CMK (cell line): ENCODE data around the gene VCAN.
A peak's percentile ranks its signal among the peaks of the same experiment; 100 is the strongest.

ENCODE experiments used
- DNase-seq: peaks from one replicate; pipeline ENCODE4 v3.0.0-alpha.2; 2010; ENCODE audit warnings: low read depth

Gene VCAN

GRCh38 chr5:83568186-83568585 is 96.6 kb downstream of the VCAN start:
- no peak for DNase-seq

- DNase-seq = no peak
These were observed 99.4 kb downstream of the VCAN start for GRCh38 chr5:83570916-83571315.

GRCh38 chr5:83572271-83572670 is 100.7 kb downstream of the VCAN start:
- no peak for DNase-seq

GRCh38 chr5:83576341-83576740 is 104.8 kb downstream of the VCAN start:
- DNase-seq = no peak

- DNase-seq = no peak
These were observed 105.6 kb downstream of the VCAN start for GRCh38 chr5:83577036-83577636.

- no peak for DNase-seq
These were observed 112.3 kb downstream of the VCAN start for GRCh38 chr5:83583859-83584258.

GRCh38 chr5:83586874-83587776 is 115.6 kb downstream of the VCAN start:
- DNase-seq = no peak

- no peak for DNase-seq
These were observed 118.2 kb downstream of the VCAN start for GRCh38 chr5:83589786-83590185.

- DNase-seq = no peak
These were observed 119.4 kb downstream of the VCAN start for GRCh38 chr5:83590966-83591365.

GRCh38 chr5:83595217-83595616 is 123.7 kb downstream of the VCAN start:
- no peak for DNase-seq

GRCh38 chr5:83608122-83608521 is 136.6 kb downstream of the VCAN start:
- DNase-seq = peak; percentile 21

- no peak for DNase-seq
These were observed 143.3 kb downstream of the VCAN start for GRCh38 chr5:83614841-83615240.

- DNase-seq = no peak
These were observed 156.8 kb downstream of the VCAN start for GRCh38 chr5:83628360-83628759.
